ENCODE data around the gene CLEC1B. TPM values are rescaled to one million over a fixed set of nuclear protein-coding genes. Genes with fewer than 3 reads are reported as not detected.
"Not testable (repeated sequence)": the region's sequence is repeated elsewhere in the genome, so short reads cannot be mapped to it uniquely, and the experiment has no call there.

CLEC1B gene
- total and polyA plus RNA-seq, 7 donors: not detected

- Histone ChIP-seq H3K4me3 (no peak overlapping the region), H3K36me3 (ENCODE audit: insufficient read depth in 1 of 2, low read depth in 1 of 2) (no peaks in the 10 kb centered on the region), H3K27me3 (ENCODE audit: insufficient read depth in 3 of 3, low read length in 2 of 3) (no peaks in the 10 kb centered on the region), H3K4me1 (no peaks in the 10 kb centered on the region), H3K27ac (no peak overlapping the region), H3K9me3 (no peaks in the 10 kb centered on the region)
- no peak for TF ChIP-seq CTCF (IDR thresholded peaks at IDR 0.05)
- no peak for DNase-seq
- no peak for ATAC-seq
- intact Hi-C loops (cut with DNase I): no loop called here
Observed at GRCh38 chr12:9957834-9958233, 41.1 kb downstream of the CLEC1B start.

DNA sequence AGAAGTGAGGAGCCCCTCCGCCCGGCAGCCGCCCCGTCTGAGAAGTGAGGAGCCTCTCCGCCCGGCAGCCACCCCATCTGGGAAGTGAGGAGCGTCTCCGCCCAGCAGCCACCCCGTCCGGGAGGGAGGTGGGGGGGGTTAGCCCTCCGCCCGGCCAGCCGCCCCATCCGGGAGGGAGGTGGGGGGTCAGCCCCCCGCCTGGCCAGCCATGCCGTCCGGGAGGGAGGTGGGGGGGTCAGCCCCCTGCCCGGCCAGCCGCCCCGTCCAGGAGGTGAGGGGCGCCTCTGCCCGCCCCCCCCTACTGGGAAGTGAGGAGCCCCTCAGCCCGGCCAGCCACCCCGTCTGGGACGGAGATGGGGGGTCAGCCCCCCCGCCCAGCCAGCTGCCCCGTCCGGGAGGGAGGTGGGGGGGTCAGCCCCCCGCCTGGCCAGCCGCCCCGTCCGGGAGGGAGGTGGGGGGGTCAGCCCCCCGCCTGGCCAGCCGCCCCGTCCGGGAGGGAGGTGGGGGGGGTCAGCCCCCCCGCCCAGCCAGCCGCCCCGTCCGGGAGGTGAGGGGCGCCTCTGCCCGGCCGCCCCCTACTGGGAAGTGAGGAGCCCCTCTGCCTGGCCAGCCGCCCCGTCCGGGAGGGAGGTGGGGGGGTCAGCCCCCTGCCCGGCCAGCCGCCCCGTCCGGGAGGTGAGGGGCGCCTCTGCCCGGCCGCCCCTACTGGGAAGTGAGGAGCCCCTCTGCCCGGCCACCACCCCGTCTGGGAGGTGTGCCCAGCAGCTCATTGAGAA lies 45.8 kb downstream of the CLEC1B start:
- H3K36me3 ChIP-seq (ENCODE audit: insufficient read depth in 1 of 2, low read depth in 1 of 2); DNase-seq; H3K9me3 ChIP-seq; ATAC-seq; H3K27me3 ChIP-seq (ENCODE audit: insufficient read depth in 3 of 3, low read length in 2 of 3); intact Hi-C loops (cut with DNase I); H3K4me1 ChIP-seq; H3K27ac ChIP-seq; H3K4me3 ChIP-seq: not testable (repeated sequence)
- 88% methylated on average over 21 of the region's 55 CpGs; no CpG with 5 or more reads in 2 of the 3 donors for WGBS, 3 donors

DNA sequence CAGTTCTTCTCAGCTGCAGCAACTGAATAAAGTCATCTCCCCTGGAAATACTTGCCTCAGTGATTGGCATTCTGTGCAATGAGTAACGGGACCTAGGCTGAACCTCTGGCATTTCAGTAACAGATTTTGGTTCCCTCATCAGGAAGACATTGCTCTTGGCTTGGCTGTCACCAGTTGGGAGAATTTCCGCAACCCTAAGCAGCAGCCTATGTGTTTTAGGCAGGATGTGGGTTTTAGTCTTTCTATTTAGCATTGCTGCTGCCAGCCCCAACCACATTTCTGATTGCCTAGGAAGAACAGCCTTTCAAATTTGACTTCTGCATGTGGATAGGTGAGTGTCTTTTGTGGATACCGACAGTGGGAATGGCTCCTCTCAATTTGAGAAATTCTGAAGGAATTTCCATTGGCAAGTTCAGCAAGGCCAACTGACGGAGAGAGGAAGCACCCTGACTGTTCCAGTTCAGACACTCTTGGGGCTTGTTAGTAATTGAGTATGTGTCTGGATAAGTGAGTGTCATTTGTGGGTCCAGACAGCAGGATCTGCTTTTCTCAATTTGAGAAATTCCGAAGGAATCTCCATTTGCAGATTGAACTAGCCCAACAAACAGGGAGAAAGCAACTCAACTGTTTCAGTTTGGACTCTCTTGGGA lies 47.8 kb downstream of the CLEC1B start:
- H3K27me3 ChIP-seq (ENCODE audit: insufficient read depth in 3 of 3, low read length in 2 of 3): no peaks in the 10 kb centered on the region
- TF ChIP-seq CTCF (IDR thresholded peaks at IDR 0.05): no peak
- no peaks in the 10 kb centered on the region for H3K9me3 ChIP-seq
- H3K36me3 ChIP-seq (ENCODE audit: insufficient read depth in 1 of 2, low read depth in 1 of 2): no peaks in the 10 kb centered on the region
- 77 to 79% (median 77%) methylated on average over 5 of the region's 5 CpGs for WGBS, 3 donors
- H3K4me3 ChIP-seq: no peak overlapping the region
- no peaks in the 10 kb centered on the region for H3K4me1 ChIP-seq
- no peak for DNase-seq
- intact Hi-C loops (cut with DNase I): no loop called here
- no peak overlapping the region for H3K27ac ChIP-seq
- no peak for ATAC-seq

- no peak for ATAC-seq
- H3K36me3 ChIP-seq (ENCODE audit: insufficient read depth in 1 of 2, low read depth in 1 of 2): no peaks in the 10 kb centered on the region
- H3K27me3 ChIP-seq (ENCODE audit: insufficient read depth in 3 of 3, low read length in 2 of 3): no peaks in the 10 kb centered on the region
- no peak overlapping the region for H3K27ac ChIP-seq
- intact Hi-C loops (cut with DNase I): no loop called here
- 73 to 77% (median 75%) methylated on average over 3 of the region's 3 CpGs for WGBS, 3 donors
- no peaks in the 10 kb centered on the region for H3K9me3 ChIP-seq
- H3K4me3 ChIP-seq: no peak overlapping the region
- no peaks in the 10 kb centered on the region for H3K4me1 ChIP-seq
- no peak for DNase-seq
- TF ChIP-seq CTCF (IDR thresholded peaks at IDR 0.05): no peak
Observed at GRCh38 chr12:9948606-9949296, 50.2 kb downstream of the CLEC1B start.

DNA sequence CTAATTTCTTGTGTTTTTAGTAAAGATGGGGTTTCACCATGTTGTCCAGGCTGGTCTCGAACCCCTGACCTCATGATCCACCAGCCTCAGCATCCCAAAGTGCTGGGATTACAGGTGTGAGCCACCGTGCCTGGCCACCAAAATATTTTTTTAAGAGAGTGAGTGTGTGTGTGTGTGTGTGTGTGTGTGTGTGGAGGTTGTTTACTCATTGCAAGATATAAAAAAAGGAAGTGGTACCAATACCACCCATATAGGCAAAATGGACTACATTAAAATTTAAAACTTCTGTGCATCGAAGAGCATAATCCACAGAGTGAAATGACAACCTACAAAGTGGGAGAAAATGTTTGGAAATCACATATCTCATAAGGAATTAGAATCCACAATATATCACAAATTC lies 51.2 kb downstream of the CLEC1B start:
- H3K4me3 ChIP-seq: no peak overlapping the region
- ATAC-seq (no peak), DNase-seq (no peak)
- no peak for TF ChIP-seq CTCF (IDR thresholded peaks at IDR 0.05)
- no peak overlapping the region for H3K27ac ChIP-seq
- H3K4me1 ChIP-seq: no peaks in the 10 kb centered on the region
- H3K36me3 ChIP-seq (ENCODE audit: insufficient read depth in 1 of 2, low read depth in 1 of 2): no peaks in the 10 kb centered on the region
- 80 to 87% (median 87%) methylated on average over 3 of the region's 3 CpGs for WGBS, 3 donors
- no peaks in the 10 kb centered on the region for H3K27me3 ChIP-seq (ENCODE audit: insufficient read depth in 3 of 3, low read length in 2 of 3)
- no peaks in the 10 kb centered on the region for H3K9me3 ChIP-seq
- intact Hi-C loops (cut with DNase I): no loop called here
